ENCODE results near the gene SPATA6.

Gene SPATA6

GRCh38 chr1:48266576-48266975 lies 205.4 kb downstream of the SPATA6 start:
- Histone ChIP-seq H3K27ac (ENCODE audit: extremely low read depth, low read depth, low read length) (no peak overlapping the region), H3K36me3 (ENCODE audit: control insufficient read depth in 2 of 2, insufficient read depth in 1 of 2, low read length in 2 of 2) (no peaks in the 10 kb centered on the region), H3K4me1 (ENCODE audit: control insufficient read depth, insufficient read depth, low read length) (no peaks in the 10 kb centered on the region), H3K4me3 (ENCODE audit: low read depth, low read length) (no peak overlapping the region), H3K9me3 (ENCODE audit: control insufficient read depth, insufficient read depth, low read depth, low read length) (no peaks in the 10 kb centered on the region)
- TF ChIP-seq MZF1 (tag by site-specific recombination; IDR thresholded peaks at IDR 0.05; ENCODE audit: borderline replicate concordance) (no peak), ZNF248 (tag by site-specific recombination; IDR thresholded peaks at IDR 0.05) (no peak), ZNF19 (tag by site-specific recombination; IDR thresholded peaks at IDR 0.05; ENCODE audit: low read depth) (no peak)
- CTCF ChIA-PET: interaction anchor here (0.9 kb wide), 1 partner anchor 231 kb away, joined by 4 read pairs; no protein-coding TSS in a partner anchor
- POLR2A ChIA-PET: no interaction called here

GRCh38 chr1:48263041-48263440 lies 209.0 kb downstream of the SPATA6 start:
- H3K4me1 ChIP-seq (ENCODE audit: control insufficient read depth, insufficient read depth, low read length): no peaks in the 10 kb centered on the region
- no peak overlapping the region for H3K27ac ChIP-seq (ENCODE audit: extremely low read depth, low read depth, low read length)
- ChIA-PET CTCF (interaction anchor here (0.6 kb wide), 1 partner anchor 206 kb away, joined by 4 read pairs; no protein-coding TSS in a partner anchor), POLR2A (no interaction called here)
- no peak for TF ChIP-seq YY2 (tag by site-specific recombination; IDR thresholded peaks at IDR 0.05)
- TF ChIP-seq ZNF19 (tag by site-specific recombination; IDR thresholded peaks at IDR 0.05; ENCODE audit: low read depth): no peak
- no peak for TF ChIP-seq RBAK (tag by site-specific recombination; IDR thresholded peaks at IDR 0.05)
- TF ChIP-seq ZNF18 (tag by site-specific recombination; IDR thresholded peaks at IDR 0.05): no peak
- no peak for TF ChIP-seq ZNF768 (tag by site-specific recombination; IDR thresholded peaks at IDR 0.05)
- TF ChIP-seq ZNF121 (tag by site-specific recombination; IDR thresholded peaks at IDR 0.05): no peak
- no peak for TF ChIP-seq ZSCAN4 (tag by site-specific recombination; IDR thresholded peaks at IDR 0.05)
- H3K4me3 ChIP-seq (ENCODE audit: low read depth, low read length): no peak overlapping the region
- no peaks in the 10 kb centered on the region; the same call in 1 of the 2 replicates for H3K9me3 ChIP-seq (ENCODE audit: control insufficient read depth, insufficient read depth, low read depth, low read length)
- no peaks in the 10 kb centered on the region for H3K36me3 ChIP-seq (ENCODE audit: control insufficient read depth in 2 of 2, insufficient read depth in 1 of 2, low read length in 2 of 2)

- POLR2A ChIA-PET: no interaction called here
- TF ChIP-seq ZBTB11 (tag by site-specific recombination; conservative IDR thresholded peaks at IDR 0.05; ENCODE audit: low read depth): no peak
- no peak for TF ChIP-seq ZBTB6 (tag by site-specific recombination; IDR thresholded peaks at IDR 0.05)
- TF ChIP-seq ZNF510 (tag by site-specific recombination; IDR thresholded peaks at IDR 0.05; ENCODE audit: insufficient replicate concordance): no peak
- TF ChIP-seq PBX3 (CRISPR knock-in tag; IDR thresholded peaks at IDR 0.05): no peak
- TF ChIP-seq ZNF274 (IDR thresholded peaks at IDR 0.05; ENCODE audit: low read length): no peak
- TF ChIP-seq ZNF274 (tag by site-specific recombination; IDR thresholded peaks at IDR 0.05; ENCODE audit: borderline replicate concordance): no peak
- TF ChIP-seq YY1 (tag by site-specific recombination; IDR thresholded peaks at IDR 0.05): no peak
- TF ChIP-seq ZNF2 (tag by site-specific recombination; IDR thresholded peaks at IDR 0.05): no peak
- no peak for TF ChIP-seq ZNF513 (tag by site-specific recombination; IDR thresholded peaks at IDR 0.05)
- Histone ChIP-seq H3K36me3 (ENCODE audit: control insufficient read depth in 2 of 2, insufficient read depth in 1 of 2, low read length in 2 of 2) (no peaks in the 10 kb centered on the region), H3K27ac (ENCODE audit: extremely low read depth, low read depth, low read length) (no peak overlapping the region), H3K4me3 (ENCODE audit: low read depth, low read length) (no peak overlapping the region), H3K9me3 (ENCODE audit: control insufficient read depth, insufficient read depth, low read depth, low read length) (no peaks in the 10 kb centered on the region; the same call in 1 of the 2 replicates), H3K4me1 (ENCODE audit: control insufficient read depth, insufficient read depth, low read length) (no peaks in the 10 kb centered on the region)
- CTCF ChIA-PET: no interaction called here
These were observed 210.1 kb downstream of the SPATA6 start for GRCh38 chr1:48261881-48262400.
